Smooth muscle cell (in vitro differentiated cells): ENCODE results near the gene GATA6. TPM values are rescaled to one million over a fixed set of nuclear protein-coding genes. Genes with fewer than 3 reads are reported as not detected.

Source experiments
- DNase-seq: peaks from one replicate; lab custom pipeline; 2025; ENCODE audit not compliant: unreplicated experiment; lab: John Stamatoyannopoulos, UW
- H2AFZ ChIP-seq: fragments of 200-600 bp; sonication (generic); 2 replicates; pipeline ENCODE4 v1.6.0; 2016; ENCODE audit warnings: antibody characterized with exemption, low read depth, mild to moderate bottlenecking
- H3F3A ChIP-seq: fragments of 200-600 bp; sonication (generic); 2 replicates; pipeline ENCODE4 v1.6.0; 2017; ENCODE audit warnings: antibody characterized with exemption, low read depth
- H3K27ac ChIP-seq: fragments of 200-600 bp; sonication (generic); 2 replicates; pipeline ENCODE4 v1.5.1; 2016; ENCODE audit warnings: low read depth, mild to moderate bottlenecking
- H3K27me3 ChIP-seq: fragments of 200-600 bp; sonication (generic); 2 replicates; pipeline ENCODE4 v1.6.1; 2016; ENCODE audit warnings: low read depth, mild to moderate bottlenecking
- H3K36me3 ChIP-seq: fragments of 200-600 bp; sonication (generic); 2 replicates; pipeline ENCODE4 v1.5.1; 2016; ENCODE audit warnings: low read depth
- H3K4me1 ChIP-seq: fragments of 200-600 bp; sonication (generic); 2 replicates; pipeline ENCODE4 v1.5.1; 2016; ENCODE audit warnings: low read depth
- H3K4me2 ChIP-seq: fragments of 200-600 bp; sonication (generic); 2 replicates; pipeline ENCODE4 v1.6.0; 2016; ENCODE audit warnings: mild to moderate bottlenecking
- H3K4me3 ChIP-seq: fragments of 200-600 bp; sonication (generic); 2 replicates; pipeline ENCODE4 v1.5.1; 2016; ENCODE audit warnings: mild to moderate bottlenecking
- H3K79me2 ChIP-seq: fragments of 200-600 bp; sonication (generic); 2 replicates; pipeline ENCODE4 v1.6.0; 2016; ENCODE audit warnings: low read depth, mild to moderate bottlenecking
- H3K9ac ChIP-seq: fragments of 200-600 bp; sonication (generic); 2 replicates; pipeline ENCODE4 v1.6.0; 2016; ENCODE audit warnings: low read depth
- H3K9me3 ChIP-seq: fragments of 200-600 bp; sonication (generic); replicated peaks from 2 replicates; pipeline ENCODE4 v1.5.1; 2016; ENCODE audit warnings: low read depth
- H4K20me1 ChIP-seq: fragments of 200-600 bp; sonication (generic); 2 replicates; pipeline ENCODE4 v1.6.0; 2016; ENCODE audit warnings: low read depth
- CTCF ChIP-seq: fragments of 200-600 bp; sonication (generic); IDR thresholded peaks from 2 replicates; pipeline ENCODE4 v1.5.1; 2017; ENCODE audit warnings: borderline replicate concordance, mild to moderate bottlenecking, antibody characterized with exemption; ENCODE audit not compliant: insufficient read depth, poor library complexity, severe bottlenecking
- WGBS: methylation state at CpG from one replicate; pipeline ENCODE4 v1.1.7; 2016; ENCODE audit warnings: low lambda C conversion rate; 5-methylcytosine and 5-hydroxymethylcytosine counted together
- polyA plus RNA-seq: library from polyadenylated mRNA; unstranded; fragments of >200 nt; fragmentation: Nextera tagmentation; extraction: Ambion mirVana; gene quantifications from 2 replicates; pipeline ENCODE4 v1.2.1, GENCODE V29; 2016
- total RNA-seq: library from RNA; depleted of rRNA; stranded (reverse); fragments of >200 nt; gene quantifications from 2 replicates; pipeline ENCODE4 v1.2.3, GENCODE V29; 2014

The GATA6 gene
- total and polyA plus RNA-seq, 2 experiments from 2014 or later = 48.5 to 49.9 TPM

GRCh38 chr18:22149710-22150109, 19.7 kb upstream of the GATA6 start:
- no peak overlapping the region for H3K27ac ChIP-seq
- DNase-seq = no peak
- H3K4me2 ChIP-seq = no peak overlapping the region
- 78% methylated on average over 8 of the region's 8 CpGs for WGBS
- H3K9ac ChIP-seq = no peak overlapping the region
- no peaks in the 10 kb centered on the region for H3K4me1 ChIP-seq
- no peaks in the 10 kb centered on the region for H3K36me3 ChIP-seq
- TF ChIP-seq CTCF = no peak
- no peaks in the 10 kb centered on the region for H4K20me1 ChIP-seq
- no peaks in the 10 kb centered on the region for H3K9me3 ChIP-seq
- H3K4me3 ChIP-seq = no peak overlapping the region
- H3K27me3 ChIP-seq = peaks cover 20% of the 10 kb centered on the region
- H3F3A ChIP-seq = no peaks in the 10 kb centered on the region
- H2AFZ ChIP-seq = no peak overlapping the region
- H3K79me2 ChIP-seq = no peaks in the 10 kb centered on the region

GRCh38 chr18:22152093-22152492, 17.3 kb upstream of the GATA6 start:
- no peak overlapping the region for H3K4me3 ChIP-seq
- no peaks in the 10 kb centered on the region for H3K36me3 ChIP-seq
- no peaks in the 10 kb centered on the region for H3K79me2 ChIP-seq
- no peak overlapping the region for H3K9ac ChIP-seq
- no peak for TF ChIP-seq CTCF
- DNase-seq = no peak
- H3F3A ChIP-seq = no peaks in the 10 kb centered on the region
- no peak overlapping the region for H3K4me2 ChIP-seq
- no peak overlapping the region for H2AFZ ChIP-seq
- H4K20me1 ChIP-seq = no peaks in the 10 kb centered on the region
- H3K4me1 ChIP-seq = no peaks in the 10 kb centered on the region
- WGBS = 85% methylated on average over 10 of the region's 10 CpGs
- no peaks in the 10 kb centered on the region for H3K9me3 ChIP-seq
- H3K27ac ChIP-seq = no peak overlapping the region
- H3K27me3 ChIP-seq = peaks cover 18% of the 10 kb centered on the region

GRCh38 chr18:22153428-22153827, 16.0 kb upstream of the GATA6 start:
- H3K9ac ChIP-seq = no peak overlapping the region
- no peak overlapping the region for H3K4me2 ChIP-seq
- no peak overlapping the region for H3K27ac ChIP-seq
- H3K4me1 ChIP-seq = no peaks in the 10 kb centered on the region
- H4K20me1 ChIP-seq = no peaks in the 10 kb centered on the region
- H3K4me3 ChIP-seq = no peak overlapping the region
- 59% methylated on average over 3 of the region's 3 CpGs for WGBS
- H3F3A ChIP-seq = no peaks in the 10 kb centered on the region
- no peak overlapping the region for H2AFZ ChIP-seq
- TF ChIP-seq CTCF = no peak
- DNase-seq = no peak
- peaks cover 4% of the 10 kb centered on the region for H3K27me3 ChIP-seq
- no peaks in the 10 kb centered on the region for H3K9me3 ChIP-seq
- no peaks in the 10 kb centered on the region for H3K79me2 ChIP-seq
- no peaks in the 10 kb centered on the region for H3K36me3 ChIP-seq

- no peaks in the 10 kb centered on the region for H3K36me3 ChIP-seq
- H4K20me1 ChIP-seq = no peaks in the 10 kb centered on the region
- no peaks in the 10 kb centered on the region for H3K4me1 ChIP-seq
- H3K9ac ChIP-seq = no peak overlapping the region
- DNase-seq = no peak
- H3K27ac ChIP-seq = no peak overlapping the region
- H2AFZ ChIP-seq = no peak overlapping the region
- 74% methylated on average over 2 of the region's 2 CpGs for WGBS
- H3K4me2 ChIP-seq = no peak overlapping the region
- no peaks in the 10 kb centered on the region for H3K9me3 ChIP-seq
- no peak overlapping the region for H3K4me3 ChIP-seq
- H3K79me2 ChIP-seq = no peaks in the 10 kb centered on the region
- no peaks in the 10 kb centered on the region for H3F3A ChIP-seq
- TF ChIP-seq CTCF = no peak
- no peaks in the 10 kb centered on the region for H3K27me3 ChIP-seq
Observed at GRCh38 chr18:22155584-22155983, 13.8 kb upstream of the GATA6 start.
